ENCODE measurements around the gene ITGA11.

The ITGA11 gene

GRCh38 chr15:68354923-68355322 is 77.0 kb downstream of the ITGA11 start:
- Mint-ChIP-seq H3K27ac (peak overlapping the region; percentile 88), H3K36me3 (ENCODE audit: low read depth) (peaks cover 48% of the 10 kb centered on the region)
- intact Hi-C loops (cut with micrococcal nuclease) = no loop called here

DNA sequence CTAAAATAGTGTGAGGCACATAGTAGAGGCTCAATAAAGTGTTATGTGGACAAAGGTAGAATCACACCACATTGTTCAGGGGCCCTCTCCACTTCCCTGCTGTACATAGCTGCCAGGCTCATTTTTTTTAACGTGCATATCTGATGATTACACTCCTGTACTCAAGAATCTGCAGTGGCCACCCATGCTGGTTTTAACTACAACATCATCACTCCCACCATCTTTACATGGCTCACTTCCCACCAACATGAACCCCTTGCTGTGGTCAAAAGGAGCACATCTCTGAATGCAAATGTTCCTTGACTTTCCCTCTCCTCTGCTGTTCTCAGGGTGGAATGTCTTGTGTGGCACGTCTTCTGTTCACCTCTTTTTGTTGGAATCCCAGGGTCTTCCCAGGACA is 77.7 kb downstream of the ITGA11 start:
- peak overlapping the region; percentile 88 for H3K27ac Mint-ChIP-seq
- no peak overlapping the region for H3K4me3 Mint-ChIP-seq
- intact Hi-C loops (cut with micrococcal nuclease) = no loop called here
- H3K9me3 Mint-ChIP-seq = peaks cover 8% of the 10 kb centered on the region
- peaks cover 59% of the 10 kb centered on the region for H3K4me1 Mint-ChIP-seq (ENCODE audit: low read depth)
- no peaks in the 10 kb centered on the region for H3K27me3 Mint-ChIP-seq
- peaks cover 50% of the 10 kb centered on the region for H3K36me3 Mint-ChIP-seq (ENCODE audit: low read depth)

More at GRCh38 chr15:68354923-68355322, 77.0 kb downstream of the ITGA11 start:
- no peak overlapping the region for H3K4me3 Mint-ChIP-seq
- H3K9me3 Mint-ChIP-seq = peaks cover 8% of the 10 kb centered on the region
- H3K4me1 Mint-ChIP-seq (ENCODE audit: low read depth) = peaks cover 62% of the 10 kb centered on the region
- H3K27me3 Mint-ChIP-seq = no peaks in the 10 kb centered on the region

- Mint-ChIP-seq H3K4me3 (no peak overlapping the region), H3K27me3 (no peaks in the 10 kb centered on the region), H3K4me1 (ENCODE audit: low read depth) (peaks cover 61% of the 10 kb centered on the region), H3K9me3 (peaks cover 8% of the 10 kb centered on the region), H3K36me3 (ENCODE audit: low read depth) (peaks cover 54% of the 10 kb centered on the region), H3K27ac (peak overlapping the region; percentile 88)
- intact Hi-C loops (cut with micrococcal nuclease) = no loop called here
Measured at GRCh38 chr15:68353421-68354135, 78.4 kb downstream of the ITGA11 start.

DNA sequence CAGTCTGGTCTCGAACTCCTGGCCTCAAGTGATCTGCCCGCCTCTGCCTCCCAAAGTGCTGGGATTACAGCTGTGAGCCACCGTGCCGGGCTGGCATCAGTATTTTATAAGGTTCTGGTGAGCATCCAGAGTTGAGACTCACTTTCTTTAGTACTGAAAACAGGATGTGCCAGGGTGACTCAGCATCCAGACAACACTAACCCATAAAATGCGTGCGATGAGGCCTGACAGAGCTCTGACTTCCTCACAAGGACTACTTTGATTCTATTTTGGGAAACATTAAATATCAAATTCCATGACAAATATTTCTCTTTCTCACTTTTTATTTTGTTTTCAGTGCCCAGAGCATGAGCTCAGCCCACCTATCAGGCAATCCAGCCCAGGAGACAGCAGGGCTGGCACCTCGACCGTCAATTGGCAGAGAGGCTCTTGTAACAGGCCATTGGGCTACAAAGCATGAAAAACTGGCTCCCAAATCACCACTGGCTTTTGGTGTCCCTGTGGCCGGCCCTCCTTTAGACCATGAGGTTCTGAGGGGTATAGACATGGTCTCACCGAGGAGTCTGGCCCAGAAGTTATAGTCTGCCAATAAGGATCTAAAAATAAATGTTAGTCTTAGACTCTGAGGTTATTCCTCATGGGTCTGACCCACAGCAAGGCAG is 79.4 kb downstream of the ITGA11 start:
- peak overlapping the region; percentile 88 for H3K27ac Mint-ChIP-seq
- intact Hi-C loops (cut with micrococcal nuclease) = no loop called here
- peaks cover 62% of the 10 kb centered on the region for H3K4me1 Mint-ChIP-seq (ENCODE audit: low read depth)
- no peaks in the 10 kb centered on the region for H3K27me3 Mint-ChIP-seq
- peaks cover 8% of the 10 kb centered on the region for H3K9me3 Mint-ChIP-seq
- peak overlapping the region; percentile 4 for H3K4me3 Mint-ChIP-seq
- peaks cover 64% of the 10 kb centered on the region for H3K36me3 Mint-ChIP-seq (ENCODE audit: low read depth)

- intact Hi-C loops (cut with micrococcal nuclease) = no loop called here
Measured at GRCh38 chr15:68349151-68349550, 82.8 kb downstream of the ITGA11 start.

DNA sequence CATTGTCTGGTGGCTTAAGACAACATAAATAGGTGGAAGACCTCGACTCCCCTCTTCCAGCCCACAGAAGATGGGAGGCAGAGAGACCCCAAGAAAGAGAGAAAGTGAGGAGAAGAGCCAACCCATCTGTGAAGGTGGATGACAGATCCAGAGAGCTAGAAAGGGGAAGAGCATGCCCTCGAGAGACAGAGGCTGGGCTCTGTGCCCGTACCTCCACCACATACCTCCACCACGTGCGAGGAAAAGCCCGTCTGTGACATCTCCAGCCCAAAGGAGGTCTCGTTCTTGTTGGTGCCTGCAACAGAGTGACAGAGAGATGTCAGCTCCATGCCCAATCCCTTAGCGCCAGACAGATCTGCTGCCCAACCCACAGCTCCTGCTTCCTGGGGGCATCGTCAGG is 83.4 kb downstream of the ITGA11 start:
- H3K36me3 Mint-ChIP-seq (ENCODE audit: low read depth) = peaks cover 63% of the 10 kb centered on the region
- H3K9me3 Mint-ChIP-seq = no peaks in the 10 kb centered on the region
- no peak overlapping the region for H3K27ac Mint-ChIP-seq
- H3K4me1 Mint-ChIP-seq (ENCODE audit: low read depth) = peaks cover 78% of the 10 kb centered on the region
- intact Hi-C loops (cut with micrococcal nuclease) = no loop called here
- H3K4me3 Mint-ChIP-seq = no peak overlapping the region
- no peaks in the 10 kb centered on the region for H3K27me3 Mint-ChIP-seq

More at GRCh38 chr15:68349151-68349550, 82.8 kb downstream of the ITGA11 start:
- no peak overlapping the region for H3K4me3 Mint-ChIP-seq
- H3K27me3 Mint-ChIP-seq = no peaks in the 10 kb centered on the region
- peaks cover 66% of the 10 kb centered on the region for H3K36me3 Mint-ChIP-seq (ENCODE audit: low read depth)
- no peaks in the 10 kb centered on the region for H3K9me3 Mint-ChIP-seq
- H3K27ac Mint-ChIP-seq = no peak overlapping the region
- peaks cover 78% of the 10 kb centered on the region for H3K4me1 Mint-ChIP-seq (ENCODE audit: low read depth)

GRCh38 chr15:68348081-68348480 is 83.9 kb downstream of the ITGA11 start:
- Mint-ChIP-seq H3K27ac (no peak overlapping the region), H3K36me3 (ENCODE audit: low read depth) (peaks cover 68% of the 10 kb centered on the region), H3K9me3 (no peaks in the 10 kb centered on the region), H3K27me3 (no peaks in the 10 kb centered on the region), H3K4me3 (no peak overlapping the region), H3K4me1 (ENCODE audit: low read depth) (peaks cover 79% of the 10 kb centered on the region)
- intact Hi-C loops (cut with micrococcal nuclease) = no loop called here

- H3K9me3 Mint-ChIP-seq = no peaks in the 10 kb centered on the region
- intact Hi-C loops (cut with micrococcal nuclease) = no loop called here
- no peak overlapping the region for H3K4me3 Mint-ChIP-seq
- peak overlapping the region; percentile 34 for H3K27ac Mint-ChIP-seq
- H3K27me3 Mint-ChIP-seq = no peaks in the 10 kb centered on the region
- peaks cover 69% of the 10 kb centered on the region for H3K36me3 Mint-ChIP-seq (ENCODE audit: low read depth)
- H3K4me1 Mint-ChIP-seq (ENCODE audit: low read depth) = peaks cover 79% of the 10 kb centered on the region
Measured at GRCh38 chr15:68347392-68347791, 84.6 kb downstream of the ITGA11 start.

DNA sequence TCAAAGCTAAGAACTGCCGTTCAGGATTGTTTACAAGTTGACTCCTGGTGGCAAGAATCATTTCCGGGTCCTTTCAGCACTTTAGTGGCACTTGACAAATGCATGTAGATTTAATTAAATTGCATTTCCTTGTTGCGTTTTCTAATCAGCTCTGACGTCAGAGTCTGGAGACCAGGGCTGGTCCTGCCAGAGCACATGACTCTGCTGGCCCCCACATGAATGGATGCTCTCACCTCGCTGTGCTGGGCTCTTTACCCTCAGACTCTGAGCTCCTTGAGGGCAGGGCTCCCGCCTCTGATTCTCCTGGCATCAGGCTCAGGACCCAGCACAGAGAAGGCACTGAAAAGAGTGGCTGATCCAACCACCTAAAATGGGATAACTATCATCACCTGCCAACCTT is 85.0 kb downstream of the ITGA11 start:
- Mint-ChIP-seq H3K4me1 (ENCODE audit: low read depth) (peaks cover 81% of the 10 kb centered on the region), H3K4me3 (no peak overlapping the region), H3K9me3 (no peaks in the 10 kb centered on the region), H3K27me3 (no peaks in the 10 kb centered on the region), H3K36me3 (ENCODE audit: low read depth) (peaks cover 73% of the 10 kb centered on the region), H3K27ac (peak overlapping the region; percentile 34)
- intact Hi-C loops (cut with micrococcal nuclease) = no loop called here

DNA sequence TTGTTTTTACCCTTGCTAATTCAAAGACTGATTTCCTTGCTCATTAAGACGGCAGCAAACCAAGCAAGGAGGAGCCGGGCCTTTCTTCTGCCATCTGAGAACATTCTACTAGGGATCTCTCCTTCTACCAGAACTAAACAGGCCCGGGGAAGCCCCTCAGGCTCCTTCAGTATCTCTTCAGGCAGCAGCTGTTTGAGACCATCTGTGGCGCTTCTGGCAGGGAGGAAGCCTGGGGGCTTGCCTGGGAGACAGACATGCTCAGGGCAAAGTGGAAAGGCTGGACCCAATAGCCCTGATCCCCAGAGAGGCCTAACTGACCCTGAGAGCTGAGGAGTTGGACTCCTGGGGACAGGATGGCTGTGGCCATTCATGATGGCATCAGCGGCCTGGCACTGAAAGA is 86.5 kb downstream of the ITGA11 start:
- H3K4me1 Mint-ChIP-seq (ENCODE audit: low read depth) = peaks cover 83% of the 10 kb centered on the region
- intact Hi-C loops (cut with micrococcal nuclease) = no loop called here
- peak overlapping the region; percentile 1 for H3K27ac Mint-ChIP-seq
- H3K36me3 Mint-ChIP-seq (ENCODE audit: low read depth) = peaks cover 69% of the 10 kb centered on the region
- no peak overlapping the region for H3K4me3 Mint-ChIP-seq
- H3K9me3 Mint-ChIP-seq = no peaks in the 10 kb centered on the region
- H3K27me3 Mint-ChIP-seq = no peaks in the 10 kb centered on the region

GRCh38 chr15:68344600-68344999 is 87.4 kb downstream of the ITGA11 start:
- H3K4me1 Mint-ChIP-seq (ENCODE audit: low read depth) = peaks cover 90% of the 10 kb centered on the region
- H3K36me3 Mint-ChIP-seq (ENCODE audit: low read depth) = peaks cover 62% of the 10 kb centered on the region
- no peaks in the 10 kb centered on the region for H3K9me3 Mint-ChIP-seq
- H3K27ac Mint-ChIP-seq = peak overlapping the region; percentile 1
- H3K27me3 Mint-ChIP-seq = no peaks in the 10 kb centered on the region
- H3K4me3 Mint-ChIP-seq = no peak overlapping the region
- intact Hi-C loops (cut with micrococcal nuclease) = no loop called here

DNA sequence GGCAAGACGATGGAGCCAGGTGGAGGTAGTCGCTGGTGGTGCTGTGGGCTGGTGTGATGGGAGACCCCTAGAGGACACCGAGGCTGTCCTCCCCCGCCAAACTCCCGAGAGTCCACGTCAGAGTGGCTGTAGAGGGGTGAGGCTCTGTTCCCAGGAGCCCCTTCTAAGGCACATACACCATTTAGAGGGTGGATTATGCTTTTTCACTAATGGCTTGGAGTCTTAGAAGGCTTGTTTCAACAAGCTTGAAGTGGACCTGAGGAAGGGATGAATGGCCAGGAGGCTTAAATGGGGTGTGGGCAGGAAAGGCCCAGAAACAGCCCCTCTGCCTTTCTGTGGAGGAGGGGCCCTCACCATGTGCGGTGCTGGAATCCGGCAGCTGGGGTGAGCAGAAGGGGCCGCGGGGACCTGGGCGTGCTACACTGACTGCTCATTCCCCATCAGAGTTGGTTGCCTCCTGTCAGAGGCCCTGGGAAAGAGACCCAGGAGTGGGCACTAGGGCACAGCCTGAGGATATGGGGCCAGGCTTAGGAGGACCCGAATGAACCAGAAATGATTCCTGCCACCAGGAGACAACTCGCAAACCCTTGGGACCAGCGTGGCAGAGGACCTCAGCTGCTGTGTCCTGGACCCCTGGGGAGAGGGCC is 88.3 kb downstream of the ITGA11 start:
- H3K4me3 Mint-ChIP-seq = no peak overlapping the region
- no peaks in the 10 kb centered on the region for H3K9me3 Mint-ChIP-seq
- no peaks in the 10 kb centered on the region for H3K27me3 Mint-ChIP-seq
- H3K36me3 Mint-ChIP-seq (ENCODE audit: low read depth) = peaks cover 59% of the 10 kb centered on the region
- intact Hi-C loops (cut with micrococcal nuclease) = no loop called here
- H3K27ac Mint-ChIP-seq = peak overlapping the region; percentile 81
- H3K4me1 Mint-ChIP-seq (ENCODE audit: low read depth) = peaks cover 88% of the 10 kb centered on the region

- peaks cover 88% of the 10 kb centered on the region for H3K4me1 Mint-ChIP-seq (ENCODE audit: low read depth)
- peak overlapping the region; percentile 81 for H3K27ac Mint-ChIP-seq
- H3K9me3 Mint-ChIP-seq = no peaks in the 10 kb centered on the region
- intact Hi-C loops (cut with micrococcal nuclease) = no loop called here
- H3K27me3 Mint-ChIP-seq = peaks cover 1% of the 10 kb centered on the region
- H3K4me3 Mint-ChIP-seq = no peak overlapping the region
- peaks cover 48% of the 10 kb centered on the region for H3K36me3 Mint-ChIP-seq (ENCODE audit: low read depth)
Measured at GRCh38 chr15:68341760-68342725, 89.9 kb downstream of the ITGA11 start.
